A673 (cell line): ENCODE measurements around the gene PIGU.

Experiments used
- EZH2 ChIP-seq: fragments of 200-600 bp; sonication (generic); IDR thresholded peaks from 2 replicates; pipeline ENCODE4 v1.6.1; 2017; ENCODE audit warnings: borderline replicate concordance, low read depth, mild to moderate bottlenecking, mixed read lengths, antibody characterized with exemption, low read length; ENCODE audit not compliant: poor library complexity, severe bottlenecking
- TF ChIP-seq, protein P1 (sequence below): fragments of 300-800, 200-600 bp; sonication (generic); conservative IDR thresholded peaks from 2 replicates; pipeline ENCODE4 v1.5.1; 2017; ENCODE audit warnings: low read depth, mild to moderate bottlenecking, antibody characterized with exemption, low read length, moderate library complexity, mixed read lengths

DNA sequence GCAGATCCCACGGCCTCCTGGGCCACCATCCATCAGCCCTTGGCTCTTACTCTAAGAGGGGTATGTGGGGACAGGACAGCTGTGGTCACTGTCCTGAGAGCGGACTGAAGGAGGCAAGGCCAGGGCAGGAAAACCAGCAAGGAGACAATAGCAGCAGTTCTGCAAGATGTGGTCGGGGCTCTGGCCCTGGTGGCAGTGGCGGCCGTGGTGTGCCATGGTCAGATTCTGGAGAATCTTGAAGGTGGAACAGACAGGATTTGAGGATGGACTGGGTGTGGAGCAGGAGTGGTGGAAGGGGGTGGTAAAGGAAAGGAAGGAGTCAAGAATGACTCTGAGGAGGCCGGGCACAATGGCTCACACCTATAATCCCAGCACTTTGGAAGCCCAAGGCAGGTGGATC lies 124.3 kb downstream of the PIGU start:
- TF ChIP-seq, protein P1, sequence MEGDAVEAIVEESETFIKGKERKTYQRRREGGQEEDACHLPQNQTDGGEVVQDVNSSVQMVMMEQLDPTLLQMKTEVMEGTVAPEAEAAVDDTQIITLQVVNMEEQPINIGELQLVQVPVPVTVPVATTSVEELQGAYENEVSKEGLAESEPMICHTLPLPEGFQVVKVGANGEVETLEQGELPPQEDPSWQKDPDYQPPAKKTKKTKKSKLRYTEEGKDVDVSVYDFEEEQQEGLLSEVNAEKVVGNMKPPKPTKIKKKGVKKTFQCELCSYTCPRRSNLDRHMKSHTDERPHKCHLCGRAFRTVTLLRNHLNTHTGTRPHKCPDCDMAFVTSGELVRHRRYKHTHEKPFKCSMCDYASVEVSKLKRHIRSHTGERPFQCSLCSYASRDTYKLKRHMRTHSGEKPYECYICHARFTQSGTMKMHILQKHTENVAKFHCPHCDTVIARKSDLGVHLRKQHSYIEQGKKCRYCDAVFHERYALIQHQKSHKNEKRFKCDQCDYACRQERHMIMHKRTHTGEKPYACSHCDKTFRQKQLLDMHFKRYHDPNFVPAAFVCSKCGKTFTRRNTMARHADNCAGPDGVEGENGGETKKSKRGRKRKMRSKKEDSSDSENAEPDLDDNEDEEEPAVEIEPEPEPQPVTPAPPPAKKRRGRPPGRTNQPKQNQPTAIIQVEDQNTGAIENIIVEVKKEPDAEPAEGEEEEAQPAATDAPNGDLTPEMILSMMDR: no peak
- no peak for TF ChIP-seq EZH2
